ENCODE data around the gene NHSL2. TPM values are rescaled to one million over a fixed set of nuclear protein-coding genes. Genes with fewer than 3 reads are reported as not detected.
A peak's percentile ranks its signal among the peaks of the same experiment; 100 is the strongest.
"Not testable (repeated sequence)": the region's sequence is repeated elsewhere in the genome, so short reads cannot be mapped to it uniquely, and the experiment has no call there.

Gene NHSL2
- total RNA-seq (2014; rRNA removed; shearing (Covaris generic)) (0.05 TPM in 1 of 2 replicates, not detected in the other), total RNA-seq (2022) (not detected in 2 replicates), Bru-seq, nascent RNA (percentile 3 among the genes with signal in this experiment), BruChase-seq, experiment 1, labeled RNA remaining after a 6-hour chase (percentile 1 among the genes with signal in this experiment), BruChase-seq, experiment 2, labeled RNA remaining after a 2-hour chase (percentile 1 among the genes with signal in this experiment)
- long read RNA-seq, result 0 reads

DNA sequence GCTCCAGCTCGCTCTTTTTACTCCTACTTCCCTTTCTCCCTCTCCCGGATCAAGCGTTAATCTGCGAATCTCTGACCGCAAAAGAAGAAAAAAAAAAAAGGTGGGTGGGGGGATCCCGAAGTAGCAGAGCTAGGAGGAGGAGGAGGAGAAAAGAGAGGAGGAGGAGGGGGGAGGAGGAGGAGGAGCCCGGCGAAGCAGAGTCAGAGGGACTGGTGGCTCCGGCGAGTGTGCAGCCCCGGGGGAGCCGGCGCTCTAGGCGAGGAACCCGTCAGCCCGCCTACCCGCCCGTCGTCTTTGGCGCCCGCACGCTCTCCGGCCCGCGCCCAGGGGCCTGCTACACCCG lies at the start of gene NHSL2:
TSS of gene NHSL2 (plus strand) at position 203 of the 343 bp plus-strand sequence.
- BruUV-seq (replicated peaks), result no TSS peak
- H3K4me2 ChIP-seq (ENCODE audit: low read length), result no peak within 1 kb of the TSS
- no peaks in the 10 kb centered on the region for H3K4me1 ChIP-seq (ENCODE audit: insufficient read depth, low read length, poor library complexity, severe bottlenecking)
- no peaks in the 10 kb centered on the region for H4K20me1 ChIP-seq (ENCODE audit: insufficient read depth, low read length)
- TF ChIP-seq EZH2phosphoT487 (IDR thresholded peaks at IDR 0.05; ENCODE audit: borderline replicate concordance, low read depth, low read length) (no peak), CTCF (conservative IDR thresholded peaks at IDR 0.05; ENCODE audit: low read length) (no peak)
- H3K9me2 ChIP-seq (ENCODE audit: insufficient read depth, low read length), result no peaks in the 10 kb centered on the region
- no peak for DNase-seq (ENCODE audit: low spot score)
- POLR2A ChIA-PET, result no interaction called here
- H3K4me3 ChIP-seq (ENCODE audit: low read depth, low read length, poor library complexity, severe bottlenecking), result no peak within 1 kb of the TSS
- H3K27ac ChIP-seq (ENCODE audit: low read depth, low read length, poor library complexity, severe bottlenecking), result no peak within 1 kb of the TSS
- no peaks in the 10 kb centered on the region for H3K9me3 ChIP-seq (ENCODE audit: low read length)
- no peak within 1 kb of the TSS for H2AFZ ChIP-seq (ENCODE audit: low read length)
- no peaks in the 10 kb centered on the region for H3K36me3 ChIP-seq (ENCODE audit: insufficient read depth, low read length)
- no peaks in the 10 kb centered on the region for H3K79me2 ChIP-seq (ENCODE audit: insufficient read depth, low read depth, low read length)
- CTCF ChIA-PET (ENCODE audit: unreplicated experiment), result no interaction called here
- intact Hi-C loops (cut with micrococcal nuclease; ENCODE audit: unreplicated experiment), result no loop called here

- DNase-seq (ENCODE audit: low spot score), result no peak
- H3K9me2 ChIP-seq (ENCODE audit: insufficient read depth, low read length), result no peaks in the 10 kb centered on the region
- H3K4me3 ChIP-seq (ENCODE audit: low read depth, low read length, poor library complexity, severe bottlenecking), result no peak overlapping the region
- no peak overlapping the region for H3K27ac ChIP-seq (ENCODE audit: low read depth, low read length, poor library complexity, severe bottlenecking)
- no peaks in the 10 kb centered on the region for H3K36me3 ChIP-seq (ENCODE audit: insufficient read depth, low read length)
- intact Hi-C loops (cut with micrococcal nuclease; ENCODE audit: unreplicated experiment), result no loop called here
- POLR2A ChIA-PET, result no interaction called here
- no peak for TF ChIP-seq CTCF (conservative IDR thresholded peaks at IDR 0.05; ENCODE audit: low read length)
- TF ChIP-seq EZH2phosphoT487 (IDR thresholded peaks at IDR 0.05; ENCODE audit: borderline replicate concordance, low read depth, low read length), result no peak
- H3K79me2 ChIP-seq (ENCODE audit: insufficient read depth, low read depth, low read length), result no peaks in the 10 kb centered on the region
- no peaks in the 10 kb centered on the region for H4K20me1 ChIP-seq (ENCODE audit: insufficient read depth, low read length)
- H3K4me2 ChIP-seq (ENCODE audit: low read length), result no peak overlapping the region
- BruUV-seq (replicated peaks), result no TSS peak
- no peaks in the 10 kb centered on the region for H3K4me1 ChIP-seq (ENCODE audit: insufficient read depth, low read length, poor library complexity, severe bottlenecking)
- CTCF ChIA-PET (ENCODE audit: unreplicated experiment), result no interaction called here
- H2AFZ ChIP-seq (ENCODE audit: low read length), result no peak overlapping the region
- H3K9me3 ChIP-seq (ENCODE audit: low read length), result no peaks in the 10 kb centered on the region
Observed at GRCh38 chrX:71867680-71868079, 43.0 kb upstream of the NHSL2 start.

GRCh38 chrX:71869566-71869965 lies 41.1 kb upstream of the NHSL2 start:
- H4K20me1 ChIP-seq (ENCODE audit: insufficient read depth, low read length); H3K27ac ChIP-seq (ENCODE audit: low read depth, low read length, poor library complexity, severe bottlenecking); H3K4me3 ChIP-seq (ENCODE audit: low read depth, low read length, poor library complexity, severe bottlenecking); BruUV-seq (replicated peaks); H3K9me3 ChIP-seq (ENCODE audit: low read length); H3K9me2 ChIP-seq (ENCODE audit: insufficient read depth, low read length); POLR2A ChIA-PET; H3K4me2 ChIP-seq (ENCODE audit: low read length); H3K36me3 ChIP-seq (ENCODE audit: insufficient read depth, low read length); H3K4me1 ChIP-seq (ENCODE audit: insufficient read depth, low read length, poor library complexity, severe bottlenecking); H2AFZ ChIP-seq (ENCODE audit: low read length); CTCF ChIA-PET (ENCODE audit: unreplicated experiment); intact Hi-C loops (cut with micrococcal nuclease; ENCODE audit: unreplicated experiment); DNase-seq (ENCODE audit: low spot score); H3K79me2 ChIP-seq (ENCODE audit: insufficient read depth, low read depth, low read length): not testable (repeated sequence)
